Esophagus muscularis mucosa (tissue), 4 donors: ENCODE measurements around the gene EOLA2. TPM values are rescaled to one million over a fixed set of nuclear protein-coding genes. Genes with fewer than 3 reads are reported as not detected.
A peak's percentile ranks its signal among the peaks of the same experiment; 100 is the strongest.
"Not testable (repeated sequence)": the region's sequence is repeated elsewhere in the genome, so short reads cannot be mapped to it uniquely, and the experiment has no call there.

Source experiments
- DNase-seq: peaks from one replicate; pipeline ENCODE4 v3.0.0-alpha.2; 2017; ENCODE audit errors: extremely low spot score
- H3K27ac ChIP-seq, 4 donors: fragments of 200-600 bp; sonication (generic); replicated peaks in 1 of 4; 1 replicate in 3 of 4; 2 replicates in 1 of 4; pipeline ENCODE4 v1.5.1; 2016 to 2019; ENCODE audit warnings: mild to moderate bottlenecking in 1 of 4
- H3K27me3 ChIP-seq, 4 donors: fragments of 200-600 bp; sonication (generic); one replicate each; pipeline versions ENCODE4 v1.5.1 to v1.6.0; 2016 to 2019
- H3K36me3 ChIP-seq, 4 donors: fragments of 200-600 bp; sonication (generic); one replicate each; pipeline ENCODE4 v1.5.1; 2016 to 2019
- H3K4me1 ChIP-seq, 4 donors: fragments of 200-600 bp; sonication (generic); one replicate each; pipeline ENCODE4 v1.5.1; 2016 to 2019
- H3K4me3 ChIP-seq, 4 donors: fragments of 200-600 bp; sonication (generic); 1 replicate in 2 of 4; 2 replicates in 2 of 4; pipeline ENCODE4 v1.5.1; 2016 to 2019; ENCODE audit warnings: mild to moderate bottlenecking in 4 of 4, moderate library complexity in 1 of 4
- H3K9me3 ChIP-seq, 4 donors: fragments of 200-600 bp; sonication (generic); 1 replicate in 3 of 4; 2 replicates in 1 of 4; pipeline ENCODE4 v1.5.1; 2016 to 2019
- POLR2A ChIP-seq: fragments of 450-650 bp; IDR thresholded peaks from one replicate; pipeline ENCODE4 v1.6.1; 2017; ENCODE audit warnings: antibody characterized with exemption, moderate library complexity, mild to moderate bottlenecking, low read depth
- POLR2AphosphoS5 ChIP-seq, 2 donors: sonication (generic); formaldehyde crosslinking; IDR thresholded peaks; one replicate each; pipeline ENCODE4 v1.6.1; 2017; ENCODE audit warnings: antibody characterized with exemption in 2 of 2
- WGBS: methylation state at CpG from one replicate; pipeline ENCODE4 v1.1.5; 2018; 5-methylcytosine and 5-hydroxymethylcytosine counted together
- intact Hi-C: fragments of 100-400 bp; cut with DNase I; formaldehyde crosslinking; loops from one replicate; pipeline ENCODE4 v1.15.1; 2023
- total RNA-seq, 4 donors: library from RNA; depleted of rRNA; stranded (reverse); fragments of >200 nt; gene quantifications; one replicate each; pipeline versions ENCODE4 v1.1.0 to v1.2.1, GENCODE V29; 2016

The EOLA2 gene
- total RNA-seq, 4 donors from 2014 or later, result 15.4 to 24.0 (median 21.5) TPM

DNA sequence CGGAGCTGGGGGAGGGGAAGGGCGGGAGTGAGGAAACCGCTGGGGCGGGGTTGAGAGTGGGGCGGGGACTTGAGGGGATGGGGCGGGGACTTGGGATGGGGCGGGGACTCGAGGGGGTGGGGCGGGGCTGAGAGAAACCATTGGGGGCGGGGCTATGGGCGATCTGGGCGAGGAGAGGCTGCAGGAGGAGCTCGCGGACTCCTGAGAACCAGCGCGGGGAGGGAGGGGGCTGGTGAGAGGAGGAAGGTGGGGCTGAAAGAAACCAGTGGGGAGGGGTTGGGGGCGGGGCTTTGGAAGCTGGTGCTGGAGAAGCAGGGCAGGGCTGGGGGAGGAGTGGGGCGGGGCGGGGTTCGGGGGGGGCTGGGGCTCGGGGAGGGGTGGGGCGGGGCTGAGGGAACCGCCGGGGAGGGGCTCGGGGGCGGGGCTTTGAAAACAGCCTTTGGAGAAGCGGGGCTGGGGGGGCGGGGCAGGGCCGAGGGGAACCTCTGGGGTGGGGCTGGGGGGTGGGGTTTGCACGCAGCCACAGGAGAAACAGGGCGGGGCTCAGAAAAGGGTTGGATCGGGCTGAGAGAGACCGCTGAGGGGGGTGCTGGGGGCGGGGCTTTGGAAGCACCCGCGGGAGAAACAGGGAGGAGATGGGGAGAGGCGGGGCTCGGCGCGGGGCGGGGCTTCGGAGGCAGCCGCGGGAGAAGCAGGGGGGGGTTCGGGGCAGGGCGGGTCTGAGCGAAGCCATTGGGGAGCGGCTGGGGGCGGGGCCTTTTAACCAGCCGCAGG lies 777 bp upstream of the EOLA2 start:
- intact Hi-C loops, result no loop called here
- peak overlapping the region; percentile 91 to 95 (median 93) for H3K27ac ChIP-seq
- no peaks in the 10 kb centered on the region for H3K9me3 ChIP-seq
- WGBS, result 41% methylated on average over 39 of the region's 50 CpGs
- peak; percentile 98 for DNase-seq
- H3K27me3 ChIP-seq, result no peaks in the 10 kb centered on the region
- H3K36me3 ChIP-seq, result peaks cover 0 to 6% (median 2%) of the 10 kb centered on the region in 4 donors
- TF ChIP-seq POLR2AphosphoS5 (IDR thresholded peaks at IDR 0.05), result no peak
- H3K4me3 ChIP-seq, result peak overlapping the region; percentile 67 to 80 (median 73)
- peaks cover 6 to 10% (median 8%) of the 10 kb centered on the region in 4 donors for H3K4me1 ChIP-seq

DNA sequence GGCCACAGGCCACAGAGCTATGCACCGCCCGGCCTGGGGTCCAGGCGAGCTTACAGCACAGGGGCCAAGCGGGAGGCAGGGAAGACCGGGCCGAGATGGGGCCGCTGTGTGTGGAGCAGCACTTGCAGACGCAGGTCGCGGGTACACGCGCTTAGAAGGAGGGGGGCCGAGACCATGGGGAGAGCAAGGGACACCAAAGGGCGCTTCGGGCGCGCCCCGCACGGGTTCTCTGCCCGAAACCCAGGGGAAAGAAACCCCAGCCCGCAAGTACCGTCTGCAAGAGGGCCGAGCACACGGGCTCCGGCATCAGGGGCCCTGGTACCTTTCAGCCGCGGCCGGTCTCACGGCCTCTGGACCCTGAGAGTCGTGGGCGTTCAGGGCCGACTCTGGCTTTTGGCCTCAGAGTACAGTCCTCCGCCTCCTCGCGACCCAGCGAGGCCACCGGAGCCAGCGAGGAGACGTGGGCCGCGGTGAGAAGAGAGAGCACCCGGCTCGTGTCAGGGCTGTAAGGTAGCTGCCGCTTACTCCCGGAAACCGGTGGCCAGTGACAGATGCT lies 342 bp downstream of the EOLA2 start:
- intact Hi-C loops, result no loop called here

DNA sequence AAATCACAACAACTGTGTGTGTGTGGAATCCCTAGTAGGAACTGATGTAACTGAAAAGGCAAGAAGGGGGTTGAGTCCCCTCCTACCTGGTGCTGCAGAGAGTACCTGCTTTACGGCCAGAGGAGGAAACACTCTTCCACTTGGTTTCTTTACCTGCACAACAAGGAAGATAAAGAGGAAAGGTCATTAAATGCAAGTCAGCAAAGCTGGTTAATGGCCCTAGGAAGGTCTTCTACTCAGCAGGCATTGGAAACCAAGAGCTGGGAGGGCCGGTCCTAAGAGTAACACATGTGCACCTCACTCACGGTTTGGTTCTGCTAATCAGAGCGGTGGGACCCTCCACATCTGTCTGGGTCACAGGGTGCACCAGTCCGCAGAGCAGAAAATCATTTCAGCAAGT lies 963 bp downstream of the EOLA2 start:
- H3K27me3 ChIP-seq, H3K9me3 ChIP-seq, DNase-seq, H3K4me1 ChIP-seq, intact Hi-C loops: not testable (repeated sequence)
- peak overlapping the region; percentile 67 to 80 (median 73) for H3K4me3 ChIP-seq
- 50% methylated on average over 3 of the region's 5 CpGs for WGBS
- peak overlapping the region; percentile 91 to 95 (median 93) for H3K27ac ChIP-seq
- H3K36me3 ChIP-seq, result peaks cover 0 to 11% (median 3%) of the 10 kb centered on the region in 4 donors

More for the DNA sequence above, 342 bp downstream of the EOLA2 start:
- Histone ChIP-seq H3K36me3 (peaks cover 0 to 11% (median 3%) of the 10 kb centered on the region in 4 donors), H3K27ac (peak overlapping the region; percentile 91 to 95 (median 93)), H3K27me3 (no peaks in the 10 kb centered on the region), H3K4me1 (peaks cover 6 to 10% (median 8%) of the 10 kb centered on the region in 4 donors), H3K9me3 (no peaks in the 10 kb centered on the region), H3K4me3 (peak overlapping the region; percentile 67 to 80 (median 73))
- no peak for TF ChIP-seq POLR2AphosphoS5 (IDR thresholded peaks at IDR 0.05)
- peak; percentile 7 for TF ChIP-seq POLR2A
- no peak for DNase-seq
- 39% methylated on average over 17 of the region's 46 CpGs for WGBS

DNA sequence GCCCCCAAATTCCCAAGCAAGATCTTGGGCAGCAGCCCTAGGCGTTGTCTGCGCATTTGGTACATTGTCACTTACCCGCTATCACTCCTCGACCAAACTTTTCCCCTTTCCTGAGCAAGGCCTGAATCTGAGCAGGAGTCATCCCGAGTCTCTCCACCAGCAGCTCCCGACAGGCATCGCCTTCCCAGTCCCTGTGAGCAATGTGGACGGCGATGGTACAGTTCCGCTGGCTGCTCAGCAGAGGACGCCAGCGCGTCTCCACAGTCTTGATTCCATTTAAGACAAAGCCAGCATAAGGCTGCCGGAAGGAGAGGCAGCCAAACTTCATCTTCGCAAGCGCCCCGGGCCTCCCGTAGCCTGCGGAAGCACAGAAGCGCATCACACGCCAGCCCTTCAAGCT lies 4.7 kb downstream of the EOLA2 start:
- WGBS, result 85% methylated on average over 9 of the region's 21 CpGs
- peaks cover 0 to 11% (median 3%) of the 10 kb centered on the region in 4 donors for H3K36me3 ChIP-seq
- H3K27me3 ChIP-seq, intact Hi-C loops, H3K9me3 ChIP-seq, H3K4me3 ChIP-seq, H3K27ac ChIP-seq, DNase-seq, H3K4me1 ChIP-seq: not testable (repeated sequence)

DNA sequence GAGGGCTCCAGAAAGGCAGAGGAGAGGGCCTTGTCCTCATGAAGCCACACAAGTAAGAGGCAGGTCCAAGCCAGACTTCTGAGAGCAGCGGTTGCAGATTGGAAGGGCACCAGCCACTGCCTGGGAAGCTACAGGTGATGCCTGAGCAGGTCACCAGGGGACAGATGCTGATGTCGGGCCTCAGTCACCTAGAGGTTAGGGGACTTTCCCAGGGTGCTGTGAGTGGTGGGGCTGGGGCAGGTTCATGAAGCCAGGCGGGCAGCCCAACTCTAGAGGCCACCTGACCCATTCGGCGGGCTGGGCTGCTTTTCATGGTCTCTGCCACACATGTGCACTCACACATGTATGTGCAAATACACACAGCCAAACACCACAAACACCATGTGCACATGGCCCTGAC lies 5.3 kb downstream of the EOLA2 start:
- DNase-seq, H3K27me3 ChIP-seq, H3K4me1 ChIP-seq, H3K4me3 ChIP-seq, H3K9me3 ChIP-seq, intact Hi-C loops, H3K27ac ChIP-seq: not testable (repeated sequence)
- H3K36me3 ChIP-seq, result peaks cover 0 to 11% (median 3%) of the 10 kb centered on the region in 4 donors
- no CpG with 5 or more reads among the region's 5 CpGs for WGBS

DNA sequence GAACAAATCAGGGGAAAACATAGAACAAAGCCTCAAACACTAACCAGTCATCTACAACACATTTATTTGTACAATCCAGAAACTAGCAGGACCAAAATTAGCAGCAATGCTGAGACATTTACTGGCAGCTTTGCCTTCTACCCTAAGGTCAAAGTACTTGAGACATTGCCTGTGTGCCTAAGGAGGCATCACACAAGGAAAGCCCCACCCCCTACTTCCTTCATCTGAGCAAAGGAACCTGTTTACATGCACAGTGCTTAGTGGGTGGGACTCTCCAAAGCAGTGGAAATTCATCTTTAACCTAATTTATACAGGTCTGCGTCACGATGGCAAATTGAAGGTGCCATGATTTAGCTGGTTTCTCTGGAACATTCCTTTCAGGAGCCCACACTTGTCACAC lies 6.1 kb downstream of the EOLA2 start:
- peaks cover 0 to 11% (median 3%) of the 10 kb centered on the region in 4 donors for H3K36me3 ChIP-seq
- intact Hi-C loops, DNase-seq, H3K4me1 ChIP-seq, H3K27ac ChIP-seq, H3K9me3 ChIP-seq, H3K4me3 ChIP-seq, H3K27me3 ChIP-seq: not testable (repeated sequence)
- WGBS, result no CpG with 5 or more reads among the region's 2 CpGs

DNA sequence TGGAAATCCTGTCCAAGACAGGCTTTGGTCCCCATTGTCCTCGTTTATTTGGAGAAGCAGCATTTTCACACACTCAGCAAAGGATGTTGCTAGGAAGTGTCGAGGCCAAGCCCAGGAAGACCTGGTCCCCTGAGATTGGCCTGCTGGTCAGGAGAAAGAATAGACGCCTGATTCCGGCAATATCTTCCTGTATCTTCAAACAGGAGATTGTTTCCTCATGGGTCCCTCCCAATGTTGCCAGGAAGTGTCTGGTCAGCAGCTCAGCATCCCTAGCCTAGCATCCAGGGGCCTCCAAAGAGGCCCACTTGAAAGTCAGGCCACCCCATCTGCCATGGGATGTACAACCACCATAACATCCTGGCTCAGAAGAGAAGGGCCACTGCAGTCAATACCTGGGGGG lies 6.9 kb downstream of the EOLA2 start:
- H3K9me3 ChIP-seq, H3K27me3 ChIP-seq, H3K4me1 ChIP-seq, intact Hi-C loops, H3K27ac ChIP-seq, DNase-seq, H3K4me3 ChIP-seq: not testable (repeated sequence)
- 43% methylated on average over 1 of the region's 4 CpGs for WGBS
- H3K36me3 ChIP-seq, result peaks cover 0 to 11% (median 3%) of the 10 kb centered on the region in 4 donors

DNA sequence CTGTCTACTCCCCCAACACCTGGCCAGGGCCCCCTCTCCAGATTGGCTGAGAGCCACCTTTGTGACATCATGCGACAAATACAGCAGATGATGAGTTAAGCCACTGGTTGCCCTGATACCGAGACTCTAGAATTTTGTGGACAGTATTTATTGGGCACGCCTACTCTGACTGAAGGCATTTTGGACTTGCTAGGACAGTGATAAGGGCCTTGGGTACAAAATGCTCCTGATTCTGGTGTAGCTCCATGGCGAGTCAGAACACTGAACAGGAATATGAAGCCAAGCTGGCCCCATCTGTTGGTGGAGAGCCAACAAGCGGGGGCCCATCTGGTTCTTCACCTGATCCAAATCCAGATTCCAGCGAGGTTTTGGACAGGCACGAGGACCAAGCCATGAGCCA lies 8.9 kb downstream of the EOLA2 start, which contains the start of gene HSFX4:
Gene HSFX4, plus strand, starts transcription at position 174 of the 400 bp plus-strand sequence. Its CDS starts 72 bp downstream, at position 246.
- intact Hi-C loops, H3K9me3 ChIP-seq, H3K4me1 ChIP-seq, H3K4me3 ChIP-seq, H3K27ac ChIP-seq, H3K27me3 ChIP-seq, DNase-seq, H3K36me3 ChIP-seq: not testable (repeated sequence)
- WGBS, result no CpG with 5 or more reads among the region's 7 CpGs

DNA sequence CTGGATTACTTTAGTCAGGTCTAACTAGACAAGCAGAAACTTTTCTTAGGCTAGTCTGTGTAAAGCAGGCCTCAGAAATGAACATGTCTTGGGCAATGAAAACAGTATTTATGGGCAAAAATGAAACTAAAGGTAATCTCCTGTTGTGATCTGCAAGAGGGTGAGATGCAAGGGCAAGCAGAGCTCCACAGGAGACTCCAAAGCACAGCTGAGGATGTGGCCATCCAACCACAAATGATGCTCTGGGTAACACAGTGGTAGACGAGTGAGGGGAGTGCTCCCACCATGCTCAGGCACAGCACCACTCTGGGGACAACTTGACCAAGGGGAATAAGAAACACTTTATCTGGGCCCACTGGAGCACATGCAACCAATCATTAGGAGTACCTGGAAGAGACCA lies 9.7 kb downstream of the EOLA2 start:
- H3K27ac ChIP-seq, H3K36me3 ChIP-seq, DNase-seq, H3K4me1 ChIP-seq, H3K9me3 ChIP-seq, intact Hi-C loops, H3K27me3 ChIP-seq, H3K4me3 ChIP-seq: not testable (repeated sequence)
- WGBS, result no CpG with 5 or more reads among the region's 1 CpG

DNA sequence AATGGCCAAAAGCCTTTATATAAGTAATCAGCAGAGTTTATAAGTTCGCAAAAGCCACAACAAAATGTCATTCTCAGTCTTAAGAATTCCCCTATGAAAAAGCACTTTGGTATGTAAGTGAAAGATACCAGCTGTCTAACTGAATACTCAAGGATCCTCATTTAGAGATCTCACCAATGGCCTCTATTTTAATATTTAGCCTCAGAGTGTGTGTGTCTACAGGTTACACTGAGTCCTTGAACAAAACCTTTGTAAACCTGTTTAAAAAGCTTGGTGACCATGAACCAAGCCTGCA lies 10.4 kb downstream of the EOLA2 start:
- H3K4me1 ChIP-seq, H3K27me3 ChIP-seq, H3K9me3 ChIP-seq, H3K4me3 ChIP-seq, intact Hi-C loops, H3K36me3 ChIP-seq, DNase-seq, H3K27ac ChIP-seq: not testable (repeated sequence)
- no CpG with 5 or more reads among the region's 1 CpG for WGBS

DNA sequence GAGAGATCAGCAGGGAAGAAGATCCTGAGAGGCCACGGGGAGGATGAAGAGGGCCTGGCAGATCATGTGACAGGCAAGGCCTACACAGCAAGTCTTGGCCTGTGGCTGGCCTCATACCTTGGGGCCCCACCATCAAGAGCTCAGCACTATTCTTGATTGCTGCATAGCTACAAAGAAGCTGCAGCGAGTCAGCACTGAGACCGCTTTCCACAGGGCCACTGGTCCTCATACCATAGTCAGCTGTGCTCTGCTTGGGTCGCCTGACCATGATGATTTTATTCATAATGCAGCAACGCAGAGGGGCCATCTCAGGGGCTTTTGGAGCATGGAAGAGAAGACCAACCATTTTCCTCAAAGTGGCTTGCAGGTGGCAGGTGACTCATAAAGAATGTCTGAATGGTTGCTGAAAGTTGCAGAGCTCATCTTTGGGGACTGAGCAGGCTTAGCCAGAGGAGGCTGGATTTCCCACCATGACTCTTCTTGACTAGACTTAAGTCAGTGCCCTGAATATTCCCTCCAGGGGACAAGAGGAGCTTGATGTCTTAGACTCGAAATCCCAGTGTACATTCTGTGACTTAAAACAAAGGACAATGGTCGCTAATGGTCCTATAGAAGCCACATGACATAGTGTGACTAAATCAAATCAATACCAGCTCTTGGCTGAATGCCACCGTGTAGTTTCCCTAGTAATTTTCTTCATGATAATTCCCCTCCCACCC lies 10.9 kb downstream of the EOLA2 start:
- H3K36me3 ChIP-seq, H3K4me1 ChIP-seq, H3K27me3 ChIP-seq, intact Hi-C loops, H3K27ac ChIP-seq, H3K4me3 ChIP-seq, H3K9me3 ChIP-seq, DNase-seq: not testable (repeated sequence)
- no CpG with 5 or more reads among the region's 8 CpGs for WGBS

DNA sequence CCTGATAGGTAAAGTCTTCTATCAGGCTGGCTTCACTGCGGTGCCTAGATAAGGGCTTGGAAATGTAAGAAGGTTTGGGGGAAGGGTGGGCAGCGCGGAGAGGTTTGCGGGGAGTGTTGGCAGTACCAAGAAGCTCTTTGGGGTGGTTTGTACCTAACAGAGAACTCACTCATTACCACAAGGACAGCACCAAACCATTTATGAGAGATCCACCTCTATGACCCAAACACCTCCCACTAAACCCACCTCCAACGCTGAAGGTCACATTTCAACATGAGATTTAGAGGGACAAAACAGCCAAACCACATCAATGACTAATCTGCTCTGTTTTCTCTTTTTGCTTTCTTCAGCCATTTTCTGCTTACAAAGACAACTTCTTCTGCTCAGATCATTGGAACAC lies 13.9 kb downstream of the EOLA2 start:
- WGBS, result no CpG with 5 or more reads among the region's 5 CpGs
- H3K4me3 ChIP-seq, H3K36me3 ChIP-seq, DNase-seq, intact Hi-C loops, H3K27me3 ChIP-seq, H3K9me3 ChIP-seq, H3K27ac ChIP-seq, H3K4me1 ChIP-seq: not testable (repeated sequence)
